Left lung (tissue), 10 donors: ENCODE data around the gene SPATA9. TPM values are rescaled to one million over a fixed set of nuclear protein-coding genes. Genes with fewer than 3 reads are reported as not detected.
A peak's percentile ranks its signal among the peaks of the same experiment; 100 is the strongest.
"Not testable (repeated sequence)": the region's sequence is repeated elsewhere in the genome, so short reads cannot be mapped to it uniquely, and the experiment has no call there.

Experiments used
- ATAC-seq: fragments of 200-7000 bp; cut with Tn5 transposase; one replicate; pipeline ENCODE4 v1.9.1; 2020; ENCODE audit warnings: moderate library complexity
- DNase-seq, 4 donors: peaks; one replicate each; pipeline ENCODE4 v3.0.0-alpha.2; 2013 to 2020
- H3K27ac ChIP-seq, 2 donors: fragments of 200-600 bp; sonication (generic) in 1 of 2; one replicate each; pipeline versions ENCODE4 v1.5.0 to v1.8.0; 2020 to 2021
- H3K27me3 ChIP-seq, 2 donors: fragments of 200-600 bp; sonication (generic) in 1 of 2; one replicate each; pipeline versions ENCODE4 v1.5.0 to v1.8.0; 2020 to 2021
- H3K36me3 ChIP-seq, 2 donors: fragments of 200-600 bp; sonication (generic) in 1 of 2; one replicate each; pipeline versions ENCODE4 v1.5.0 to v1.8.0; 2020 to 2021
- H3K4me1 ChIP-seq, 2 donors: fragments of 200-600 bp; one replicate each; pipeline ENCODE4 v1.8.0; 2021
- H3K4me3 ChIP-seq, 2 donors: fragments of 200-600 bp; sonication (generic) in 1 of 2; one replicate each; pipeline versions ENCODE4 v1.5.0 to v1.8.0; 2020 to 2021; ENCODE audit warnings: mild to moderate bottlenecking in 1 of 2
- H3K9me3 ChIP-seq, 2 donors: fragments of 200-600 bp; sonication (generic) in 1 of 2; one replicate each; pipeline versions ENCODE4 v1.5.0 to v1.8.0; 2020 to 2021
- intact Hi-C, 2 donors: fragments of 100-400 bp; cut with DNase I; formaldehyde crosslinking; loops; one replicate each; pipeline versions ENCODE4 v1.11.2 to v1.14.2; 2022
- polyA plus RNA-seq, 6 donors: library from polyadenylated mRNA; unstranded; fragments of 120-200 nt; gene quantifications; one replicate each; pipeline ENCODE4 v1.2.1, GENCODE V29; 2013; ENCODE audit not compliant: insufficient read length in 6 of 6
- total RNA-seq, 2 donors: library from RNA; stranded (reverse); fragmentation: NEBNext Ultra II Directional; extraction: Animal tissue kit (Norgen Biotek cat#: 25700); gene quantifications; one replicate each; pipeline ENCODE4 v1.2.1, GENCODE V29; 2021
- TF ChIP-seq, protein P1 (sequence below), 2 donors: fragments of 200-600 bp; sonication (generic) in 1 of 2; IDR thresholded peaks; one replicate each; pipeline versions ENCODE4 v1.5.0 to v1.8.0; 2021; ENCODE audit warnings: antibody characterized with exemption in 2 of 2
- donor health status: DM: no; HTN: yes; CAD: no.
- donor health status: DM: no; HTN: no; CAD: no.

The SPATA9 gene
- total and polyA plus RNA-seq, 8 donors: 0.31 to 2.3 (median 1.3) TPM

GRCh38 chr5:95709967-95710650, 27.3 kb upstream of the SPATA9 start:
- Histone ChIP-seq H3K36me3 (no peaks in the 10 kb centered on the region), H3K9me3 (no peaks in the 10 kb centered on the region), H3K4me3 (no peak overlapping the region), H3K4me1 (no peaks in the 10 kb centered on the region), H3K27ac (no peak overlapping the region), H3K27me3 (no peaks in the 10 kb centered on the region)
- TF ChIP-seq, protein P1, sequence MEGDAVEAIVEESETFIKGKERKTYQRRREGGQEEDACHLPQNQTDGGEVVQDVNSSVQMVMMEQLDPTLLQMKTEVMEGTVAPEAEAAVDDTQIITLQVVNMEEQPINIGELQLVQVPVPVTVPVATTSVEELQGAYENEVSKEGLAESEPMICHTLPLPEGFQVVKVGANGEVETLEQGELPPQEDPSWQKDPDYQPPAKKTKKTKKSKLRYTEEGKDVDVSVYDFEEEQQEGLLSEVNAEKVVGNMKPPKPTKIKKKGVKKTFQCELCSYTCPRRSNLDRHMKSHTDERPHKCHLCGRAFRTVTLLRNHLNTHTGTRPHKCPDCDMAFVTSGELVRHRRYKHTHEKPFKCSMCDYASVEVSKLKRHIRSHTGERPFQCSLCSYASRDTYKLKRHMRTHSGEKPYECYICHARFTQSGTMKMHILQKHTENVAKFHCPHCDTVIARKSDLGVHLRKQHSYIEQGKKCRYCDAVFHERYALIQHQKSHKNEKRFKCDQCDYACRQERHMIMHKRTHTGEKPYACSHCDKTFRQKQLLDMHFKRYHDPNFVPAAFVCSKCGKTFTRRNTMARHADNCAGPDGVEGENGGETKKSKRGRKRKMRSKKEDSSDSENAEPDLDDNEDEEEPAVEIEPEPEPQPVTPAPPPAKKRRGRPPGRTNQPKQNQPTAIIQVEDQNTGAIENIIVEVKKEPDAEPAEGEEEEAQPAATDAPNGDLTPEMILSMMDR (IDR thresholded peaks at IDR 0.05): no peak
- DNase-seq: no peak
- intact Hi-C loops: no loop called here
- peak; percentile 34 for ATAC-seq

DNA sequence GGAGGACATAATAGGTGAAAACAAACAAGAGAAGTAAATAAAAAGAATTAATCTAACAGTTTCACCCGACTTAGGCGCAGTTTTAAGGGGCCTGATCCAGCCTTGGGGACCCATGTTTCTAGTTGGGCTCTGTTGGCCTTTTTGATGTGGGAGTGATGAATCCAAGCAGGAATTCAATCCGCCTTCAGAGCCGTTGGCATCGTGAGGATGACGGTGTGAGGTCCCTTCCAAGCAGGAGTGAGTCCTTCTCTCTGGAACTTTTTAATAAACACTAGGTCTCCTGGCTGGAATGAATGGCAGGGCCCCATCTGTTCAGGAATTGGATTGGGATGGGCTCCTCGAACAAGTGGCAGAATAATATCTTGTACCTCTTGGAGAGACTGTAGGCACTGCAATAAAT, 26.1 kb upstream of the SPATA9 start:
- Histone ChIP-seq H3K9me3 (no peaks in the 10 kb centered on the region), H3K4me3 (no peak overlapping the region), H3K4me1 (no peaks in the 10 kb centered on the region), H3K27ac (no peak overlapping the region), H3K36me3 (no peaks in the 10 kb centered on the region), H3K27me3 (no peaks in the 10 kb centered on the region)
- intact Hi-C loops: no loop called here
- TF ChIP-seq, protein P1 (IDR thresholded peaks at IDR 0.05): no peak
- ATAC-seq: no peak
- DNase-seq: no peak

DNA sequence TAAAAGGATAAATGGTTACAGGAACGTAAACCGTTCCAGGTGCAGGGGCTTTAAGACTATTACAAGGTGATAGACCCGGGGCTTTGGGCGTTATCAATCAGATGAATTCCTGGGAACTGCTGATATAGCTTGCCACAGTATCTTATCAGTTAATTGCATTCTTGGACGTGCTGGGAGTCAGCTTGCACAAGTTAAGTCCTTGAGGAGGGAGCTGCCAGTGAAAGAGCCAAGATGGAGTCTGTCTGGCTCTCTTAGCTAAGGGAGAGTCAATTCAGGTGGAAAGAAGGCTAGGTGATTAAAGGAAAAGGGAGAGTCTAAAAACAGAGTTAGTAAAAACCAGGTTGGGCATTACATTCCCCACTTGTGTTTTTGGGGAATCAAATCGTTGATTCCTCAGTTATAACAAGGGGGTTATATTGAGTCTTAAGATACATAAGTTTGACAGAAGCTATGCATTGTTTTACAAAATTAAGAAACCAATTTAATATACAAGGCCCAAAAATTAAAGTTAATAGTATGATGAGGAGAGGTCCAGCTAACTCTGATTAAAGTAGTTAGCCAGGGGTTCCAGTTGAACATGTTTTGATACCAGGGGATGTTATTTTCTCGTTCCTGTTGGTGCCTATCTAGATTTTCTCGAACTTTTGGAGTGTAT, 24.9 kb upstream of the SPATA9 start:
- DNase-seq, H3K9me3 ChIP-seq, H3K27me3 ChIP-seq, H3K4me3 ChIP-seq, H3K36me3 ChIP-seq, H3K4me1 ChIP-seq, H3K27ac ChIP-seq, intact Hi-C loops, ATAC-seq: not testable (repeated sequence)

DNA sequence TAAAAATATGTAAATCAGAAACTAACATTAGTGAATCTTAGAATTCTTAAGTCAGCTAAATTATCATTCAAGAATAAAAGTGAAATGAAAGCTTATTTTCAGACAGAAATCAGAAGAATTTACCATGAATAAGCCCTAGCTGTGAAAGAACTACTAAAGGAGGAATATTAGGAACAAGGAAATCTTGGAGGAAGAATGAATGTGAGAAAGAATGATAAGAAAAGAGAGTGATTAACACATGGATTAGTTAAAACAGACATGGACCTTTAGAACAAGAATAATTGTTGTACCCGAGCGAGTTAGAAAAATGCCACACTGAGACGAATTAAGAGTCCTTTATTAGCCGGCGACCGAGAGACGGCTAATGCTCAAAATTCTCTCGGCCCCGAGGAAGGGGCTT, 24.3 kb upstream of the SPATA9 start:
- Histone ChIP-seq H3K9me3 (no peaks in the 10 kb centered on the region), H3K36me3 (no peaks in the 10 kb centered on the region), H3K27me3 (no peaks in the 10 kb centered on the region), H3K27ac (no peak overlapping the region), H3K4me1 (no peaks in the 10 kb centered on the region), H3K4me3 (no peak overlapping the region)
- DNase-seq: no peak
- ATAC-seq: no peak
- TF ChIP-seq, protein P1 (IDR thresholded peaks at IDR 0.05): no peak
- intact Hi-C loops: no loop called here

- intact Hi-C loops, DNase-seq, H3K9me3 ChIP-seq, H3K4me1 ChIP-seq, H3K36me3 ChIP-seq, H3K27me3 ChIP-seq, ATAC-seq, H3K4me3 ChIP-seq, H3K27ac ChIP-seq: not testable (repeated sequence)
These were observed 23.4 kb upstream of the SPATA9 start for GRCh38 chr5:95706196-95706595.

DNA sequence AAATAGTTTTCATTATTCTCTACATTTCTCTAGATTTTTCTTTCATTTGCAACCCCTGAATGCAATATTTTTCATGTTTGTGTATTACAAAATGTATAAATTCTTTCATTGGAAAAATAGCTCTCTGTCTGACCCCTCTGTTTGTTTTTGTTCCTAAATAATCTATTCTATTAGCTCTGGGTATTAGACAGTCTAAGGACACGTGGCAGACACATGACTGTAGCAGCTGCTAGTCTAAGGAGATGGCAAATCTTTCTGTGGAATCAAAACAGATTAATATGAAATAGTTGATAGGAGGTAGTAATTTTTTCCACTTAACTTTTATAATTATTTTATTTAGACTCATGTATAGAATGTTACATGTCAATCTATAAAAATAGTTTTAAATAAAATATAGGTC, 21.4 kb upstream of the SPATA9 start:
- intact Hi-C loops: no loop called here
- no peaks in the 10 kb centered on the region for H3K9me3 ChIP-seq
- no peak for ATAC-seq

More for the DNA sequence above, 21.4 kb upstream of the SPATA9 start:
- TF ChIP-seq, protein P1 (IDR thresholded peaks at IDR 0.05): no peak
- H3K27ac ChIP-seq: no peak overlapping the region
- no peak overlapping the region for H3K4me3 ChIP-seq
- H3K4me1 ChIP-seq: no peaks in the 10 kb centered on the region
- H3K36me3 ChIP-seq: no peaks in the 10 kb centered on the region
- DNase-seq: no peak
- H3K27me3 ChIP-seq: no peaks in the 10 kb centered on the region
